ENCODE data around the gene XXYLT1. TPM values are rescaled to one million over a fixed set of nuclear protein-coding genes. Genes with fewer than 3 reads are reported as not detected.

Gene XXYLT1
- polyA plus RNA-seq, 2 of the 4 experiments (the other 2 are of a cell fraction) = 11.9 to 12.0 TPM

GRCh38 chr3:195023576-195023975 lies 247.4 kb downstream of the XXYLT1 start:
- Histone ChIP-seq H3K9me3 (no peaks in the 10 kb centered on the region), H3K4me2 (no peak overlapping the region), H3K27ac (no peak overlapping the region), H3K4me3 (no peak overlapping the region), H3K4me1 (no peaks in the 10 kb centered on the region)
- POLR2A ChIA-PET = no interaction called here
- CTCF ChIA-PET = no interaction called here
- 2% methylated on average over 2 of the region's 2 CpGs for WGBS (ENCODE audit: missing lambda C conversion rate)
- FAIRE-seq (no peak), ATAC-seq (no peak), DNase-seq (ENCODE audit: low read depth in 1 of 2, low spot score in 1 of 2) (no peak)
- TF ChIP-seq SREBF2 (IDR thresholded peaks at IDR 0.05) (no peak), CEBPB (IDR thresholded peaks at IDR 0.05) (no peak), HOXA7 (CRISPR knock-in tag; IDR thresholded peaks at IDR 0.05) (no peak), ZFP36 (IDR thresholded peaks at IDR 0.05; ENCODE audit: borderline replicate concordance, partially characterized antibody) (no peak), RAD21 (conservative IDR thresholded peaks at IDR 0.05 in 1 of 2, IDR thresholded peaks at IDR 0.05 in 1 of 2) (no peak), HEYL (CRISPR knock-in tag; IDR thresholded peaks at IDR 0.05) (no peak), CHD4 (IDR thresholded peaks at IDR 0.05; ENCODE audit: borderline replicate concordance) (no peak), EP300 (IDR thresholded peaks at IDR 0.05) (no peak)

- no peak overlapping the region for H3K4me2 ChIP-seq
- FAIRE-seq (no peak), DNase-seq (ENCODE audit: low read depth in 1 of 2, low spot score in 1 of 2) (no peak), ATAC-seq (no peak)
- CTCF ChIA-PET = interaction anchor here (2.8 kb wide), 1 partner anchor 12 kb away, joined by 8 read pairs; no protein-coding TSS in a partner anchor
- H3K4me3 ChIP-seq = no peak overlapping the region
- no peaks in the 10 kb centered on the region for H3K4me1 ChIP-seq
- POLR2A ChIA-PET = no interaction called here
- WGBS (ENCODE audit: missing lambda C conversion rate) = 55% methylated on average over 3 of the region's 3 CpGs
- no peaks in the 10 kb centered on the region for H3K9me3 ChIP-seq
- no peak overlapping the region for H3K27ac ChIP-seq
- TF ChIP-seq HDAC2 (IDR thresholded peaks at IDR 0.05) (no peak), HOXB5 (CRISPR knock-in tag; IDR thresholded peaks at IDR 0.05) (no peak), BCL3 (IDR thresholded peaks at IDR 0.05) (no peak), POLR2A (IDR thresholded peaks at IDR 0.05; ENCODE audit: low read length) (no peak), RFX5 (IDR thresholded peaks at IDR 0.05) (no peak), JUN (IDR thresholded peaks at IDR 0.05) (no peak), EP300 (IDR thresholded peaks at IDR 0.05) (no peak), MAFK (IDR thresholded peaks at IDR 0.05; ENCODE audit: partially characterized antibody) (no peak), HOXB13 (CRISPR knock-in tag; IDR thresholded peaks at IDR 0.05; ENCODE audit: low read depth) (no peak), BHLHE40 (IDR thresholded peaks at IDR 0.05; ENCODE audit: low read depth, low read length) (no peak), FOSL2 (IDR thresholded peaks at IDR 0.05) (no peak), FOSL2 (CRISPR knock-in tag; IDR thresholded peaks at IDR 0.05) (no peak)
- TF ChIP-seq, protein P1, sequence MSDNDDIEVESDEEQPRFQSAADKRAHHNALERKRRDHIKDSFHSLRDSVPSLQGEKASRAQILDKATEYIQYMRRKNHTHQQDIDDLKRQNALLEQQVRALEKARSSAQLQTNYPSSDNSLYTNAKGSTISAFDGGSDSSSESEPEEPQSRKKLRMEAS (IDR thresholded peaks at IDR 0.05) = no peak
Observed at GRCh38 chr3:195021692-195022091, 249.3 kb downstream of the XXYLT1 start.

- FAIRE-seq (no peak), ATAC-seq (no peak), DNase-seq (ENCODE audit: low read depth in 1 of 2, low spot score in 1 of 2) (no peak)
- H3K4me3 ChIP-seq = no peak overlapping the region
- no peaks in the 10 kb centered on the region for H3K4me1 ChIP-seq
- CTCF ChIA-PET = interaction anchor here (2.8 kb wide), 1 partner anchor 11 kb away, joined by 8 read pairs; no protein-coding TSS in a partner anchor
- WGBS (ENCODE audit: missing lambda C conversion rate) = 100% methylated on average over 1 of the region's 1 CpG
- POLR2A ChIA-PET = no interaction called here
- H3K27ac ChIP-seq = no peak overlapping the region
- TF ChIP-seq MAZ (IDR thresholded peaks at IDR 0.05; ENCODE audit: borderline replicate concordance, low read depth, low read length) = no peak
- no peak for TF ChIP-seq HOXA7 (CRISPR knock-in tag; IDR thresholded peaks at IDR 0.05)
- TF ChIP-seq ZSCAN20 (CRISPR knock-in tag; IDR thresholded peaks at IDR 0.05) = no peak
- no peak for TF ChIP-seq FOSL2 (IDR thresholded peaks at IDR 0.05)
- TF ChIP-seq FOSL2 (CRISPR knock-in tag; IDR thresholded peaks at IDR 0.05) = no peak
- TF ChIP-seq SREBF2 (IDR thresholded peaks at IDR 0.05) = no peak
- TF ChIP-seq NPAS2 (CRISPR knock-in tag; IDR thresholded peaks at IDR 0.05; ENCODE audit: borderline replicate concordance) = no peak
- TF ChIP-seq RARB (CRISPR knock-in tag; IDR thresholded peaks at IDR 0.05) = no peak
- TF ChIP-seq BHLHE40 (IDR thresholded peaks at IDR 0.05; ENCODE audit: low read depth, low read length) = no peak
- TF ChIP-seq ZC3H11A (IDR thresholded peaks at IDR 0.05) = no peak
- TF ChIP-seq MAFK (IDR thresholded peaks at IDR 0.05; ENCODE audit: partially characterized antibody) = no peak
- TF ChIP-seq ATOH8 (CRISPR knock-in tag; IDR thresholded peaks at IDR 0.05; ENCODE audit: low read depth) = no peak
- no peak for TF ChIP-seq RNF2 (IDR thresholded peaks at IDR 0.05; ENCODE audit: borderline replicate concordance, low read depth)
- no peak for TF ChIP-seq CEBPB (IDR thresholded peaks at IDR 0.05)
- no peak for TF ChIP-seq CHD2 (IDR thresholded peaks at IDR 0.05; ENCODE audit: low read length, partially characterized antibody)
- no peak for TF ChIP-seq KDM1A (IDR thresholded peaks at IDR 0.05; ENCODE audit: low read depth)
- TF ChIP-seq FOXS1 (CRISPR knock-in tag; IDR thresholded peaks at IDR 0.05) = no peak
- no peak for TF ChIP-seq ESRRA (IDR thresholded peaks at IDR 0.05; ENCODE audit: borderline replicate concordance, low read length)
- no peak for TF ChIP-seq RAD21 (conservative IDR thresholded peaks at IDR 0.05 in 1 of 2, IDR thresholded peaks at IDR 0.05 in 1 of 2)
- TF ChIP-seq ZNF302 (CRISPR knock-in tag; IDR thresholded peaks at IDR 0.05) = no peak
- no peak for TF ChIP-seq JUNB (IDR thresholded peaks at IDR 0.05)
- no peaks in the 10 kb centered on the region for H3K9me3 ChIP-seq
- H3K4me2 ChIP-seq = no peak overlapping the region
Observed at GRCh38 chr3:195020921-195021320, 250.0 kb downstream of the XXYLT1 start.

Measured in A549 (cell line).